Measurements from ENCODE around the gene LILRB2.
"Not testable (repeated sequence)": the region's sequence is repeated elsewhere in the genome, so short reads cannot be mapped to it uniquely, and the experiment has no call there.

The LILRB2 gene

DNA sequence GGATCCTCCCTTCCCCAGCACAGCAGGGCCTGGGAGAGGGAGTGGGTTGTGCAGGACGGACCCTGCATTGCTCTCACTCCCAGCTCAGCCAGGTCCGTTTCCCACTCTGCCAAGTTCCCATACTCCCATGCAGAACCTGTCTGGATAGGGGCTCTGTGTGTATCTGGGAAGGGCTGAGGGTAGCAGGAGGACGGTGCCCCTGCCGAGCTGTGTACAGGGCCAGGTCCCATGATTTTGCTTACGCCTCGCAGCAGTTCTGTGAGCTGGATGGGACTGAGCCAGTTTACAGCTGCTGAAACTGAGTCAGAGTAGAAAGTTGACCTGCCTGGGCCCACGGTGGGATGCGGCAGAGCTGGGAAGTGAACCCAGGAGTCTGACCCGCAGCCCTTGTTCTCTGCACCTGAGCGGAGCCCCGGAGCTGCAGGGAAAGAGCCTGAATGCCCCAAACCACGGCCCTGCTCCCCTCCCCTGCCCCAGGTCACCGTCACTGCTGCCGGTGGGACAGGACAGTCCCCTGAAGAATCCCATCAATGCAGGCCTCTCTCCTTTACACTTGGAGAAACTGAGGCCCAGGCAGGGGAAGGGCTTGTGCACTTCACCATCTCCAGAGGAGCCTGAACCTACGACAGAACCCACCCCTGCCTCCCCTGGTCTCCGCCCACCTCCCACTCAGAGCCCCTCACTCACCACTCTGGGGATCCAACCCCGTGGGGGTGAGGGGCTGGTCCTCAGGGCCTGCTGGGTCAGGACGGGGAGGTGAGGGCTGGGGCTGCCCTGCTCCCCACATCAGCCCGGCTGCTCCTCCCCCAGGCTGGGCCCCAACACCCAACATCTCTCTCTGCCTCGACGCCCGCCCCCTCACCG, 27.3 kb downstream of the LILRB2 start:
- peaks cover 63% of the 10 kb centered on the region for H3K4me1 Mint-ChIP-seq (ENCODE audit: low read depth)
- no peak overlapping the region for H3K27ac Mint-ChIP-seq
- intact Hi-C loops (cut with micrococcal nuclease): no loop called here

DNA sequence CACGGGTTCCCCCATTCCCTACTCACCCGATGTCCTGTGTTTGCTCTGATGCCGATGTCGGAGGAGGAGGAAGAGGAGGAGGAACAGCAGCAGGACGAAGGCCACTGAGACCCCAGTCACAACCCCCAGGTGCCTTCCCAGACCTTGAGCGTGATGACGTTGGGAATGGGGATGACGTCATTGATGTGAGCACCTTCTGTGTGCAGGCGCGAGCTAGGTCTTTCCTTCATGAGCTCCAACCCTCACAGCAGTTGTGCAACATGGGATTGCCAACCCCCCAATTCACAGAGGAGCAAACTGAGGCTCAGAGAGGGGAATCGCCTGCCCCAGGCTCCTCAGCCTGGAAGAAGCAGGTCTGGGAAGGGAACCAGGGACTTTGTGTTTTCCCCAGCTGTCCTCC, 28.1 kb downstream of the LILRB2 start:
- Mint-ChIP-seq H3K9me3 (no peaks in the 10 kb centered on the region), H3K36me3 (ENCODE audit: low read depth) (peaks cover 68% of the 10 kb centered on the region), H3K27me3 (peaks cover 30% of the 10 kb centered on the region), H3K27ac (no peak overlapping the region), H3K4me3 (no peak overlapping the region), H3K4me1 (ENCODE audit: low read depth) (peaks cover 69% of the 10 kb centered on the region)
- intact Hi-C loops (cut with micrococcal nuclease): no loop called here

More for the DNA sequence above, 27.3 kb downstream of the LILRB2 start:
- Mint-ChIP-seq H3K4me3 (no peak overlapping the region), H3K9me3 (no peaks in the 10 kb centered on the region), H3K27me3 (peaks cover 30% of the 10 kb centered on the region), H3K36me3 (ENCODE audit: low read depth) (peaks cover 68% of the 10 kb centered on the region)

DNA sequence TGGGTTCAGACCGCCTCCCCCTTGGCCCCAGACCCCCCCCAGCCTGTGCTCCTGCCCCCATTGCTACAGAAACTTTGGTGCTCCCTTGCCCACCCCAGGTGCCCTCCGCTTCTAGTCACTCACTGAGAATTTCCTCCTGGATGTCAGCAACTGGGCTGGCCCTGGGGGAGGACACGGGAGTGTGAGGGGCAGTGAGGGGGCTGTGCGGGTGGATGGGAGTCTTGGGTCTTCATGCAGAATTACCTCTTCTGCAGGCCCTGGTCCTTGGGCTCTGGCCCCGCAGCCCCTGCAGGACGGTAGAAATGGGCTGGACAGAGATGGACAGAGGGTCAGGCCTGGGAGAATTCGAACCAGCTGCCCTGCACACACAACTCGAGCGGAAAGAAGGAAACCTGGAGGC, 28.7 kb downstream of the LILRB2 start:
- Mint-ChIP-seq H3K4me1 (ENCODE audit: low read depth) (peaks cover 69% of the 10 kb centered on the region), H3K27me3 (peaks cover 26% of the 10 kb centered on the region), H3K9me3 (no peaks in the 10 kb centered on the region), H3K36me3 (ENCODE audit: low read depth) (peaks cover 68% of the 10 kb centered on the region), H3K27ac (no peak overlapping the region), H3K4me3 (no peak overlapping the region)
- intact Hi-C loops (cut with micrococcal nuclease): no loop called here

DNA sequence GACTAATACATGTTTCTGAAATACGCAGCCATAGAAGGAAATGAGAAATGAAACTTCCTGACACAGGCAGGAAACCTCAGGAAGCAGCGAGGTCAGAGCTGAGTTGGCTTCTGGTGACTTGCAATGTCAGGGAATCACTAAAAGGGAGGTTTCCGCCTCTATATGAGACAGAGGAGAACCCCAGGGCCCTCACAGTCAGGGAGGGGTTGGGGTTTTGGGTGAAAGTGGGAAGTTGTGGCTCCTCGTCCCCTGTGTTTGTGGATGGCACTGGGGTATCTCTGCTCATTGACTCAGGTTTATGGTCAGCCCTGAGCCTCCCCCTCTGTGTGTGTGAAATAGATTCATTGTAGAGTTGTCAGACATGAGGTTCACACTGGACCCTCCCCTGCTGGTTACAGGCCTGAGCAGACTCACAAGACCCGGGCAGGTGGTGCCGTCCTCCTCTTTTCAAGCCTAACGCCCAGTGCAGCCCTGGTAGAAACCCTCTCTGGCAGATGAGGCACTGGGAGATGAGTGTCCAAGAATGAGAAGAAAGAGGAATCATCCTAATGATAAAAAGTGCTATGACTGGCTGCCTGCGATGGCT, 32.8 kb downstream of the LILRB2 start:
- intact Hi-C loops (cut with micrococcal nuclease): loop anchor here (5.0 kb wide), 1 partner anchor 41 kb away; no protein-coding TSS in a partner anchor
- peaks cover 36% of the 10 kb centered on the region for H3K36me3 Mint-ChIP-seq (ENCODE audit: low read depth)
- H3K4me1 Mint-ChIP-seq (ENCODE audit: low read depth): peaks cover 69% of the 10 kb centered on the region
- H3K9me3 Mint-ChIP-seq: no peaks in the 10 kb centered on the region
- H3K27ac Mint-ChIP-seq: peak overlapping the region; percentile 91
- peak overlapping the region; percentile 64 for H3K4me3 Mint-ChIP-seq
- H3K27me3 Mint-ChIP-seq: peaks cover 16% of the 10 kb centered on the region

DNA sequence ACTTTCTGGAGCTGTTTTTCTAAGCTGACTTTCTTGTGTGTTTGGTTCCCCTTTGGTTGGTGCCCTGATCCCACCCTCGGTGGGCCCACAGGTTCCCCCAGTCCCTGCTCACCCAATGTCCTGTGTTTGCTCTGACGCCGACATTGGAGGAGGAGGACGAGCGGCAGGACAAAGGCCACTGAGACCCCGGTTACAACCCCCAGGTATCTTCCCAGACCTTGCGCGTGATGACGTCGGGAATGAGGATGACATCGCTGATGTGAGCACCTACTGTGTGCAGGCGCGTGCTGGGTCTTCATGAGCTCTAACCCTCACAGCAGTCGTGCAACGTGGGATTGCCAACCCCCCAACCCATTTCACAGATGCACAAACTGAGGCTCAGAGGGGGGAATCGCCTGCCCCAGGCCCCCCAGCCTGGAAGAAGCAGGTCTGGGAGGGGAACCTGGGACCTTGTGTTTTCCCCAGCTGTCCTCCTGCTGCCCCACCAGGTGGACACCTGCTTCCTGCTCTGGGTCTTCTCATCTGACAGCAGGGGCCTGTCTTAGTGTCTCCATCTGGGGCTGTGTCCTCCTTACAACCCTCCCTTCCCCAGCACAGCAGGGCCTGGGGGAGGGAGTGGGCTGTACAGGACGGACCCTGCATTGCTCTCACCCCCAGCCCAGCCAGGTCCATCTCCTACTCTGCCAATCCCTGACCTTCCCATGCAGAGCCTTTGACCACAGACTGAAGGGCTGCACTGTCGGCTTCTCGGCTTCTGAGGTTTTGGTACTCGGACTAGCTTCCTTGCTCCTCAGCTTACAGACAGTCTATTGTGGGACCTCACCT, 33.6 kb downstream of the LILRB2 start:
- intact Hi-C loops (cut with micrococcal nuclease): loop anchor here (2.0 to 5.0 kb wide), 2 partner anchors 25 to 40 kb away; partner anchors contain the start of gene LILRB3
- H3K4me1 Mint-ChIP-seq (ENCODE audit: low read depth): peaks cover 64% of the 10 kb centered on the region
- H3K27ac Mint-ChIP-seq: peak overlapping the region; percentile 91
- no peaks in the 10 kb centered on the region for H3K9me3 Mint-ChIP-seq
- peak overlapping the region; percentile 57 for H3K4me3 Mint-ChIP-seq
- H3K36me3 Mint-ChIP-seq (ENCODE audit: low read depth): peaks cover 28% of the 10 kb centered on the region
- peaks cover 10% of the 10 kb centered on the region for H3K27me3 Mint-ChIP-seq

DNA sequence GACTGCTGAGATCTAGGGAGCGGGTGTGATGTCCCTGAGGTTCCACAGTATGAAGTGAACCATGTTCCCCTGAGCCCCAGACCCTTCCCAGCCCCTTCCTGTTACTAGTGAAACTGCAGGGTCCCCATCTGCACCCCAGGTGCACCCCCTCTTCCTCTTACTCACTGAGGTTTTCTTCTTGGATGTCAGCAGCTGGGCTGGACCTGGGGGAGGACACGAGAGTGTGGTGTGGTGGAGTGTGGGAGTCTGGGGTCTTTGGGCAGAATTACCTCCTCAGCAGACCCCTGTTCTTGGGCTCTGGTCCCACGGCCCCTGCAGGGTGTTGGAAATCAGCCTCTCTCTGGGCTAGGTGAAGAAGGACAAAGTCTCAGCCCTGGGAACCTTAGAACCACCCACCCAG, 35.0 kb downstream of the LILRB2 start:
- intact Hi-C loops (cut with micrococcal nuclease): loop anchor here (2.0 to 5.0 kb wide), 2 partner anchors 23 to 39 kb away; partner anchors contain the start of gene LILRB3
- Mint-ChIP-seq H3K9me3 (no peaks in the 10 kb centered on the region), H3K4me3 (no peak overlapping the region), H3K36me3 (ENCODE audit: low read depth) (peaks cover 16% of the 10 kb centered on the region), H3K27me3 (no peaks in the 10 kb centered on the region), H3K4me1 (ENCODE audit: low read depth) (peaks cover 68% of the 10 kb centered on the region), H3K27ac (peak overlapping the region; percentile 91)

DNA sequence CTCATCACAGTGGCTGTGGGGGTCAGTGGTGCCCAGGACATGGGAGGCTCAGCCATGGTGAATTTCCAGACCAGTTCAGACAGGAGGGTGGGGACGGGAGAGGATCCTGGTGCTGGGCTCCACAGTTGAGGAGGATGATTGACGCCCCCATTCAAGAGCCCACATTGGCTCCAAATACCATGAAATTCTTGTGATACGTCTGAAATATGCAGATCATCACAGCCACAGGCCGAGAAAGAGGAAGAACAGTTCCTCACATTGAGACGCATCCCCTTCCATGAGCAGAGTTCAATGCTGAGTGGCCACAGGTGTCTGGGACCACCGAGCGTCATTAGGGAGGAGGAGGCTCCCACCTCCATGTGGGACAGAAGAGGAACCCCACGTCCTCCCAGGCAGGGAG, 37.1 kb downstream of the LILRB2 start:
- intact Hi-C loops (cut with micrococcal nuclease); H3K27ac Mint-ChIP-seq; H3K27me3 Mint-ChIP-seq; H3K4me3 Mint-ChIP-seq; H3K9me3 Mint-ChIP-seq: not testable (repeated sequence)
- Mint-ChIP-seq H3K36me3 (ENCODE audit: low read depth) (peaks cover 17% of the 10 kb centered on the region), H3K4me1 (ENCODE audit: low read depth) (peaks cover 68% of the 10 kb centered on the region)

DNA sequence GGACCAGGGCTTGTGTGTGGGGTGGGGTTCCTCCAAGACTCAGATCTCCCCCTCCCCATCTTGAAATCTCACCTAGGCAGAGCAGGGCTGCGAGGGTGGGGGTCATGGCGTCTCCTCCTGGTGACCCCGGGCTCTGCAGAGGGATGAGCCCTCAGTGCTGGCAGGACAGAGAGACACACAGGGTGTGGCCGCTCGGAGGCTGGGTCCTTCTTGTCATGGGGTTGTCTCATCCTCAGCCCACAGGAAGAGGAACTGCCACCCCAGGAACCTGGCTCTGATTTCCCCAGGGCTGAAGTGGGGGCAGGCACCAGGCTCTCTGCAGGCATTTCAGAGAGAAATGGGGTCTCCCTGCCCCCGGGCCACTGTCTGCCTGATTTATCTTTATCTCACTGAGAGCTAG, 38.3 kb downstream of the LILRB2 start, which contains the start of gene LILRA6:
Gene LILRA6, minus strand, starts transcription at position 145 of the 400 bp plus-strand sequence.
- intact Hi-C loops (cut with micrococcal nuclease); H3K9me3 Mint-ChIP-seq; H3K27me3 Mint-ChIP-seq: not testable (repeated sequence)
- H3K4me1 Mint-ChIP-seq (ENCODE audit: low read depth): peaks cover 57% of the 10 kb centered on the region
- peaks cover 29% of the 10 kb centered on the region for H3K36me3 Mint-ChIP-seq (ENCODE audit: low read depth)
- peak within 1 kb of the TSS; percentile 67 for H3K4me3 Mint-ChIP-seq
- peak within 1 kb of the TSS; percentile 80 for H3K27ac Mint-ChIP-seq

DNA sequence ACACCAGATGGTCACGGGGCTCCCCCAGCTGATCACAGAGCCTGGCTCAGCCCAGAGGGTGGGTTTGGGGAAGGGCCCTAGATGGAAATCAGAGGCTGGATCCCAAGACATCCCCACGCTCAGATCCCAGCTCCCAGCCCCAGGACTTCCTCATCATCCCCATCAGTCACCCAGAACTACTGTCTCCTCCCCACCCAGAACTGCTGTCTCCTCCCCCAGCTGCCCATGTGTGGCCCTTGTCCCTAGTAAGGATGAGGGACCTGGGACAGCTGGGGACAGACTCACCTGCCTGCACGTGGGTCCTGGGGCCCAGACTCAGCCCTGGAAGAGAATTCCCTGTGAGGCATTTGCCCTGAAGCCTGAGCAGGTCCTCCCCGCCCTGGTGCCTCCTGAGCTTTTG, 38.7 kb downstream of the LILRB2 start:
- Mint-ChIP-seq H3K27ac (peak overlapping the region; percentile 80), H3K36me3 (ENCODE audit: low read depth) (peaks cover 32% of the 10 kb centered on the region), H3K4me3 (peak overlapping the region; percentile 67), H3K4me1 (ENCODE audit: low read depth) (peaks cover 53% of the 10 kb centered on the region)
- H3K27me3 Mint-ChIP-seq; intact Hi-C loops (cut with micrococcal nuclease); H3K9me3 Mint-ChIP-seq: not testable (repeated sequence)

DNA sequence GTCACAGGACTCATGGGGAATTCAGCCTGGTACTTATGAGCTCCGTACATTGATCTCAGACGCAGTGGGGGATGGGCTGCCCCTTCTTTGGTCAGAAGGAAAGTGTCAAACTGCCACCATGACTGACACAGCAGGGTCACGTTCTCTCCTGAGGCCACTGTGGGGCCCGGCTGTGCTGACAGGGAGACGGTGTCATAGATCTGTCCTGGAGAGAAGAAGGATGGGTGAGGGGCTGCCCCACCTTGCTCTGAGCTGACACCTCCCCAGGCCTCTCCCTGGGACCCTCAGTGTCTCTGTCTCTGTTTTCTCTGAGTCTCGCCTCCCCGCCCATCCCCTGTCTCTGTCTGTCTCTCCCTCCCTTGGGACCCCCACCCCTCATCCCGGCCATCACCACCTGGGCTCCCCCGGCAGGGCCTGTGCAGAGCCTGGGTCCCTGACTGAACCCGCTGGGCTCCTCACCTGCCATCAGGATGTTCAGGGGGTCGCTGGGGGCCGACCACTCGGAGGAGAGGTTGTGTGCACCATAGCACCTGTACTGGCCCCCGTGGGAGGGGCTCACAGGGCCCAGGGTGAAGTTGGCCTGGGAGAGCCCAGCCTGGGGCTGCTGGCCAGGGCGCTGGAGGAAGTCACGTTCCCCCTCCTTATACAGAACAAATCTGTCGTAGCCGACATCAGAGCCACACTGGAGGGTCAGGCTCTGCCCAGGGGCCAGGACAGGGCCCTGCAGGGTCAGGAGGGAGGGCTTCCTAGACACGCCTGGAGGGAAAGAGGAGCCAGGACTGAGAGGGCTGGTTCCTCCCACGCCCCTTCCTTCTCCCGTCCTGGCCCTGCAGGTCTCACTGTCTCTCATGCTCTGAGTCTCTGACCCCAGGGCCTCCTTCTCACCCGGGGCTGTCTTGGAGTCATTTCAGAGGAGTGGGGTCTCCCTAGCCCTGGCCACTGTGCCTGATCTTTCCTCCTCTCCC, 40.3 kb downstream of the LILRB2 start:
- H3K4me1 Mint-ChIP-seq (ENCODE audit: low read depth): peaks cover 44% of the 10 kb centered on the region
- peak overlapping the region; percentile 56 for H3K27ac Mint-ChIP-seq
- intact Hi-C loops (cut with micrococcal nuclease); H3K9me3 Mint-ChIP-seq; H3K27me3 Mint-ChIP-seq: not testable (repeated sequence)
- H3K36me3 Mint-ChIP-seq (ENCODE audit: low read depth): peaks cover 43% of the 10 kb centered on the region
- peak overlapping the region; percentile 55 for H3K4me3 Mint-ChIP-seq

DNA sequence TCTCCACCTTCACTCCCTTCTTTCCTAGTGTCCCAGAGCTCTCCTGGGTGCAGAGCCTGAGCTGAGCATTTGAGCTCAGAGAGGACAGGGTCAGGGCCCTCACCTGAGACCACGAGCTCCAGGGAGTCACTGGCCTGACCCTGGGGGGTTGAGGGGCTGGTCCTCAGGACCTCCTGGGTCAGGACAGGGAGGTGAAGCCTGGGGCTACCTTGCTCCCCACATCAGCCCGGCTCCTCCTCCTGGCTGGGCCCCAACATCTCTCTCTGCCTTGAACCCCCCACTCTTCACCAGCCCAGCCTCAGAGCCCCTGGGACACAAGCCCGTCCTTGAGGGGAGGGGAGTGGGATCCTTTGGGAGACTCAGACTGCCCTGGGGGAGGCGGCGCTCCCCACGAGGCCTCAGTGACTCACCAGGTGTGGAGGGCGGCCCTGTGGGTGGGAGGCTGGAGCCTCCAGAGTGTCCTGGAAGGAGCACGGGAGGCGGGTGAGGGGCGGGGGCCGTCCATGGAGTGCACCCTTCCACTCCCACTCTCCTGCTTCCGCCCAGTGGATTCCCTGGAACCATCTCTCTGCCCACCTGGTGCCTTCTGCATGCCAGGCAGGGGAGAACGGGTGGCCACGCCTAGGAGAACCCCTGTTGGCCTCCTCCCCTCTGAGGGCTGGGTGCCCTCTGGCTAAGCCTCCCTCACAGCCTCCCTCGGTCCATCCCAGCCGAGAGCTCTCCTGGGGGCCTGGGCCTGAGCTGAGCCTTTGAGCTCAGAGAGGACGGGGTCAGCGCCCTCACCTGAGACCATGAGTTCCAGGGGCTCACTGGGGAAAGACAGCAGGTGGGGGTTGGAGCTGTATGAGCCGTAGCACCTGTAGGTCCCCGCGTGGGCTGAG, 41.2 kb downstream of the LILRB2 start:
- H3K4me3 Mint-ChIP-seq: peak overlapping the region; percentile 44
- H3K9me3 Mint-ChIP-seq; H3K27me3 Mint-ChIP-seq; intact Hi-C loops (cut with micrococcal nuclease): not testable (repeated sequence)
- H3K27ac Mint-ChIP-seq: peak overlapping the region; percentile 79
- H3K4me1 Mint-ChIP-seq (ENCODE audit: low read depth): peaks cover 37% of the 10 kb centered on the region
- H3K36me3 Mint-ChIP-seq (ENCODE audit: low read depth): peaks cover 45% of the 10 kb centered on the region

DNA sequence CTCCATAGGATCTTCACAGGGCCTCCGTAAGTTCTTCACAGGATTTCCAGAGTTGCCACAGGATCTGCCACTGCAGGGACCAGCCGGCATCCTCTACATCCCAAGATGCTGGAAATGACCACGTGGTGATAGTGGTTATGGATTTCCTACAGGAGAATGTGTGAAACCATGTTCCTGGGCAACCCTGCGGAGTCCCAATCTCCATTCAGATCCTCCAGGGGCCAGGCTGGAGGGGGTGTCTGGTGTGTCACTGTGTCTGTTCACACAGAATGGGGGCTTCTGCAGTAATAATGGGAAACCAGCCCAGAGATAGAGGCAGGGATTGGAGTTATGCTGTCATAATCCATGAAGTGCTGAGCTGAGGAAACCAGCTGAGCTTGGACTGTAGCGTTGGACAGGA, 47.0 kb downstream of the LILRB2 start:
- Mint-ChIP-seq H3K36me3 (ENCODE audit: low read depth) (peaks cover 29% of the 10 kb centered on the region), H3K27ac (no peak overlapping the region), H3K9me3 (no peaks in the 10 kb centered on the region), H3K4me3 (no peak overlapping the region), H3K27me3 (peaks cover 2% of the 10 kb centered on the region), H3K4me1 (ENCODE audit: low read depth) (peaks cover 15% of the 10 kb centered on the region)
- intact Hi-C loops (cut with micrococcal nuclease): no loop called here
